Esophagus muscularis mucosa (tissue), 4 donors: ENCODE results near the gene L3MBTL2. TPM values are rescaled to one million over a fixed set of nuclear protein-coding genes. Genes with fewer than 3 reads are reported as not detected.

Experiments used
- DNase-seq: peaks from one replicate; pipeline ENCODE4 v3.0.0-alpha.2; 2017; ENCODE audit errors: extremely low spot score
- H3K27ac ChIP-seq, 4 donors: fragments of 200-600 bp; sonication (generic); replicated peaks in 1 of 4; 1 replicate in 3 of 4; 2 replicates in 1 of 4; pipeline ENCODE4 v1.5.1; 2016 to 2019; ENCODE audit warnings: mild to moderate bottlenecking in 1 of 4
- H3K27me3 ChIP-seq, 4 donors: fragments of 200-600 bp; sonication (generic); one replicate each; pipeline versions ENCODE4 v1.5.1 to v1.6.0; 2016 to 2019
- H3K36me3 ChIP-seq, 4 donors: fragments of 200-600 bp; sonication (generic); one replicate each; pipeline ENCODE4 v1.5.1; 2016 to 2019
- H3K4me1 ChIP-seq, 4 donors: fragments of 200-600 bp; sonication (generic); one replicate each; pipeline ENCODE4 v1.5.1; 2016 to 2019
- H3K4me3 ChIP-seq, 4 donors: fragments of 200-600 bp; sonication (generic); 1 replicate in 2 of 4; 2 replicates in 2 of 4; pipeline ENCODE4 v1.5.1; 2016 to 2019; ENCODE audit warnings: mild to moderate bottlenecking in 4 of 4, moderate library complexity in 1 of 4
- H3K9me3 ChIP-seq, 4 donors: fragments of 200-600 bp; sonication (generic); 1 replicate in 3 of 4; 2 replicates in 1 of 4; pipeline ENCODE4 v1.5.1; 2016 to 2019
- CTCF ChIP-seq, 3 experiments: fragments of 200-600 bp in 2 of 3; fragments of 450-650 bp in 1 of 3; sonication (generic) in 2 of 3; IDR thresholded peaks; one replicate each; pipeline ENCODE4 v1.5.1; 2017 to 2019; ENCODE audit warnings: antibody characterized with exemption in 3 of 3, mild to moderate bottlenecking in 2 of 3, moderate library complexity in 1 of 3
- EP300 ChIP-seq: sonication (generic); formaldehyde crosslinking; IDR thresholded peaks from one replicate; pipeline ENCODE4 v1.6.1; 2017; ENCODE audit warnings: antibody characterized with exemption
- POLR2A ChIP-seq: fragments of 450-650 bp; IDR thresholded peaks from one replicate; pipeline ENCODE4 v1.6.1; 2017; ENCODE audit warnings: antibody characterized with exemption, moderate library complexity, mild to moderate bottlenecking, low read depth
- POLR2AphosphoS5 ChIP-seq, 2 donors: sonication (generic); formaldehyde crosslinking; IDR thresholded peaks; one replicate each; pipeline ENCODE4 v1.6.1; 2017; ENCODE audit warnings: antibody characterized with exemption in 2 of 2
- WGBS: methylation state at CpG from one replicate; pipeline ENCODE4 v1.1.5; 2018; 5-methylcytosine and 5-hydroxymethylcytosine counted together
- intact Hi-C: fragments of 100-400 bp; cut with DNase I; formaldehyde crosslinking; loops from one replicate; pipeline ENCODE4 v1.15.1; 2023
- total RNA-seq, 4 donors: library from RNA; depleted of rRNA; stranded (reverse); fragments of >200 nt; gene quantifications; one replicate each; pipeline versions ENCODE4 v1.1.0 to v1.2.1, GENCODE V29; 2016

The L3MBTL2 gene
- total RNA-seq, 4 donors from 2014 or later, result 17.4 to 29.9 (median 22.4) TPM

- no peak overlapping the region for H3K4me3 ChIP-seq
- intact Hi-C loops, result no loop called here
- H3K36me3 ChIP-seq, result peaks cover 38 to 100% (median 79%) of the 10 kb centered on the region in 4 donors
- no peak for DNase-seq
- peaks cover 0 to 3% (median 1%) of the 10 kb centered on the region in 4 donors for H3K4me1 ChIP-seq
- no peaks in the 10 kb centered on the region for H3K27me3 ChIP-seq
- no peaks in the 10 kb centered on the region for H3K9me3 ChIP-seq
- no peak overlapping the region for H3K27ac ChIP-seq
- TF ChIP-seq POLR2A, result no peak
- no peak for TF ChIP-seq POLR2AphosphoS5 (IDR thresholded peaks at IDR 0.05)
- TF ChIP-seq EP300, result no peak
- no peak for TF ChIP-seq CTCF (IDR thresholded peaks at IDR 0.05)
- 76% methylated on average over 12 of the region's 12 CpGs for whole genome bisulfite sequencing
These were observed 56.6 kb downstream of the L3MBTL2 start for GRCh38 chr22:41261541-41262249.

DNA sequence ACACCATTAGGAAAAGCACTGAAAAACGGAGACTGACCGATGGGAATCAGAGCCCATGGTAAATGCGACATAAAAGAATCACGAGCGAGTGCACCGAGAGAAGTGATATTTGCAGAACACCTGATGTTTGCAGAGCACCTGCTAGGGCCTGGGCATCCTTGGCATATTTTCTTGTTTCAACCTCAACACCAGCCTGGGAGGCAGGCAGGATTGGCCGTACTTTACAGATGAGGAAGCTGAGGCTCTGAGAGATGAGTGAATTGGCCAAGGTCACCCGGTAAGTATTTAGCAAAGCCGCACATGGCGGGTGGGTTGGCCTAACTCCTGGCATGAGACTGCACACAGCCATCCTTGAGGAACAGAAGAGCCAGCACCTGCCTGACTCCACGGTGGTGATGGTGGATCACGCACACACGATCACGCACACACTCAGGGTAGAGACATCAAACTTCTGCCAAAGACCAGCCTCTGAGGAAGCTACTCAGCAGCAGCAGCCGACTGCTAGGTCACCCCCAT, 57.2 kb downstream of the L3MBTL2 start:
- Histone ChIP-seq H3K27me3 (no peaks in the 10 kb centered on the region), H3K27ac (no peak overlapping the region), H3K4me3 (no peak overlapping the region), H3K9me3 (no peaks in the 10 kb centered on the region), H3K36me3 (peaks cover 41 to 100% (median 77%) of the 10 kb centered on the region in 4 donors), H3K4me1 (peaks cover 0 to 3% (median 0%) of the 10 kb centered on the region in 4 donors)
- 91% methylated on average over 9 of the region's 15 CpGs for WGBS
- TF ChIP-seq POLR2AphosphoS5 (IDR thresholded peaks at IDR 0.05) (no peak), CTCF (IDR thresholded peaks at IDR 0.05) (no peak), EP300 (no peak), POLR2A (no peak)
- no peak for DNase-seq
- intact Hi-C loops, result no loop called here

DNA sequence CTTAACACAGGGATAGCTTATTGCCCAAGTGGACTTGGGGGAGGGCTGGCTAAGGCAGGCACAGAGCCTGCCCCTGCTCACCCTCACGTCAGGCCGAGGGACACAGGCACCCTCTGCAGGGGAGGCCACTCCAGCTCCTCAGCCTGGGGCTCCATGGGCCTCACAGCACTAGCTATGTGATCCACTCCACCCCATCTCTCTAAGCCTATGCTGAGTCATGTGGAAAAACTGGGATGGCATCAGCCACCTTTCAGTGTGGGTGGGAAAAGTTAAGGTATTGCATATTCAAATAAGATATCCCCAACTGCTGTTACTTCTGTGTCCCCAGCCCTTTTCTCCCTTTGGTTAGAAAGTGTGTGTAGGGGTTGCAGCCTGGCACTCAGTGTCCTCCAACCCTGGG, 58.6 kb downstream of the L3MBTL2 start:
- TF ChIP-seq CTCF (IDR thresholded peaks at IDR 0.05), result no peak
- no peak for TF ChIP-seq POLR2A
- no peak for TF ChIP-seq EP300
- no peak for TF ChIP-seq POLR2AphosphoS5 (IDR thresholded peaks at IDR 0.05)
- intact Hi-C loops, result no loop called here
- H3K4me1 ChIP-seq, result peaks cover 0 to 3% (median 0%) of the 10 kb centered on the region in 4 donors
- 100% methylated on average over 2 of the region's 2 CpGs for WGBS
- H3K4me3 ChIP-seq, result no peak overlapping the region
- no peaks in the 10 kb centered on the region for H3K9me3 ChIP-seq
- DNase-seq, result no peak
- H3K27ac ChIP-seq, result no peak overlapping the region
- no peaks in the 10 kb centered on the region for H3K27me3 ChIP-seq
- H3K36me3 ChIP-seq, result peaks cover 47 to 100% (median 78%) of the 10 kb centered on the region in 4 donors

- no peaks in the 10 kb centered on the region for H3K9me3 ChIP-seq
- DNase-seq, result no peak
- intact Hi-C loops, result no loop called here
- 94% methylated on average over 14 of the region's 15 CpGs for WGBS
- peaks cover 48 to 100% (median 83%) of the 10 kb centered on the region in 4 donors for H3K36me3 ChIP-seq
- no peaks in the 10 kb centered on the region for H3K27me3 ChIP-seq
- H3K4me1 ChIP-seq, result peaks cover 0 to 3% (median 0%) of the 10 kb centered on the region in 4 donors
- no peak overlapping the region for H3K27ac ChIP-seq
- TF ChIP-seq POLR2A (no peak), CTCF (IDR thresholded peaks at IDR 0.05) (no peak), POLR2AphosphoS5 (IDR thresholded peaks at IDR 0.05) (no peak), EP300 (no peak)
- no peak overlapping the region for H3K4me3 ChIP-seq
These were observed 59.4 kb downstream of the L3MBTL2 start for GRCh38 chr22:41264408-41264941.
